Peyer's patch (tissue), 4 donors: ENCODE data around the gene FGD5. TPM values are rescaled to one million over a fixed set of nuclear protein-coding genes. Genes with fewer than 3 reads are reported as not detected.

ENCODE experiments used
- DNase-seq, 3 donors: peaks; one replicate each; pipeline ENCODE4 v3.0.0-alpha.2; 2017 to 2019
- H3K27ac ChIP-seq, 4 donors: fragments of 200-600 bp; sonication (generic); one replicate each; pipeline ENCODE4 v1.5.1; 2016 to 2019
- H3K27me3 ChIP-seq, 2 donors: fragments of 200-600 bp; sonication (generic); one replicate each; pipeline ENCODE4 v1.5.1; 2019
- H3K36me3 ChIP-seq, 3 donors: fragments of 200-600 bp; sonication (generic); one replicate each; pipeline ENCODE4 v1.5.1; 2016 to 2019
- H3K4me1 ChIP-seq, 4 donors: fragments of 200-600 bp; sonication (generic); one replicate each; pipeline ENCODE4 v1.5.1; 2016 to 2019
- H3K4me3 ChIP-seq, 4 donors: fragments of 200-600 bp; sonication (generic); 1 replicate in 3 of 4; 2 replicates in 1 of 4; pipeline ENCODE4 v1.5.1; 2016 to 2019; ENCODE audit warnings: mild to moderate bottlenecking in 1 of 4
- H3K9me3 ChIP-seq, 4 donors: fragments of 200-600 bp; sonication (generic); one replicate each; pipeline ENCODE4 v1.5.1; 2016 to 2019; ENCODE audit warnings: mild to moderate bottlenecking in 1 of 4
- CTCF ChIP-seq, 6 experiments: fragments of 450-650 bp in 4 of 6; fragments of 200-600 bp in 2 of 6; sonication (generic) in 1 of 6; IDR thresholded peaks; one replicate each; pipeline ENCODE4 v1.5.1; 2017 to 2019; ENCODE audit warnings: antibody characterized with exemption in 6 of 6, mild to moderate bottlenecking in 3 of 6, moderate library complexity in 1 of 6
- POLR2A ChIP-seq, 2 donors: fragments of 450-650 bp; IDR thresholded peaks; one replicate each; pipeline ENCODE4 v1.5.1; 2017; ENCODE audit warnings: antibody characterized with exemption in 2 of 2, mild to moderate bottlenecking in 2 of 2, moderate library complexity in 2 of 2
- total RNA-seq, 4 donors: library from RNA; depleted of rRNA; stranded (reverse); fragments of >200 nt; gene quantifications; one replicate each; pipeline ENCODE4 v1.1.0, GENCODE V29; 2016

Gene FGD5
- total RNA-seq, 4 donors from 2014 or later, result 8.6 to 65.2 (median 18.1) TPM

GRCh38 chr3:14785207-14786155 is 33.3 kb upstream of the FGD5 start:
- Histone ChIP-seq H3K9me3 (no peaks in the 10 kb centered on the region), H3K4me3 (no peak overlapping the region), H3K27me3 (no peaks in the 10 kb centered on the region), H3K36me3 (no peaks in the 10 kb centered on the region), H3K27ac (no peak overlapping the region), H3K4me1 (no peaks in the 10 kb centered on the region)
- TF ChIP-seq CTCF (IDR thresholded peaks at IDR 0.05), result no peak
- no peak for TF ChIP-seq POLR2A (IDR thresholded peaks at IDR 0.05)
- peak in 1 of 3 donors; percentile 37 for DNase-seq

- DNase-seq, result no peak
- Histone ChIP-seq H3K36me3 (no peaks in the 10 kb centered on the region), H3K9me3 (no peaks in the 10 kb centered on the region), H3K4me3 (no peak overlapping the region), H3K4me1 (no peaks in the 10 kb centered on the region), H3K27me3 (no peaks in the 10 kb centered on the region), H3K27ac (no peak overlapping the region)
- TF ChIP-seq CTCF (IDR thresholded peaks at IDR 0.05), result no peak
- TF ChIP-seq POLR2A (IDR thresholded peaks at IDR 0.05), result no peak
These were observed 32.4 kb upstream of the FGD5 start for GRCh38 chr3:14786369-14786768.

GRCh38 chr3:14787630-14788029 is 31.1 kb upstream of the FGD5 start:
- DNase-seq, result peak in 1 of 3 donors; percentile 28
- no peaks in the 10 kb centered on the region for H3K9me3 ChIP-seq
- H3K27me3 ChIP-seq, result no peaks in the 10 kb centered on the region
- no peaks in the 10 kb centered on the region for H3K36me3 ChIP-seq
- no peak overlapping the region for H3K4me3 ChIP-seq
- TF ChIP-seq POLR2A (IDR thresholded peaks at IDR 0.05) (no peak), CTCF (IDR thresholded peaks at IDR 0.05) (no peak)
- H3K27ac ChIP-seq, result no peak overlapping the region
- peaks cover 0 to 2% (median 0%) of the 10 kb centered on the region in 4 donors for H3K4me1 ChIP-seq

GRCh38 chr3:14788644-14789043 is 30.1 kb upstream of the FGD5 start:
- H3K36me3 ChIP-seq, result no peaks in the 10 kb centered on the region
- no peaks in the 10 kb centered on the region for H3K9me3 ChIP-seq
- no peaks in the 10 kb centered on the region for H3K27me3 ChIP-seq
- no peak overlapping the region for H3K4me3 ChIP-seq
- no peak overlapping the region for H3K27ac ChIP-seq
- peaks cover 0 to 8% (median 0%) of the 10 kb centered on the region in 4 donors for H3K4me1 ChIP-seq
- TF ChIP-seq POLR2A (IDR thresholded peaks at IDR 0.05) (no peak), CTCF (IDR thresholded peaks at IDR 0.05) (no peak)
- DNase-seq, result peak in 1 of 3 donors; percentile 25

DNA sequence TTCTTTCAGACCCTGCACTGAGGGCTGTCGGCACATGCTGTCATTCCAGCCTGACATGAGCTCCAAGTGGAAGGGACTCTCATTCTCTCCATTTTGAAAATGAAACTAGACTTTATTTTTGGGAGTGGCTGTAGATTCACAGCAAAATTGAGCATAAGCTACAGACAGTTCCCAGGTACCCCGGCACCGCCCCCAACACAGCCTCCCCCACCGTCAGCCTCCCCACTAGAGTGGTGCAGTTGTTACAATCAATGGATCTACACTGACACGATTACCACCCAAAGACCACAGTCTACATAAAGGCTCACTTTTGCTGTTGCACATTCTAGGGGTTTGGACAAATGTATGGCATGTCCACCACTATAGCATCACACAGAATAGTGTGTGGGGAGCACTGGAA is 29.5 kb upstream of the FGD5 start:
- no peaks in the 10 kb centered on the region for H3K9me3 ChIP-seq
- peak in 1 of 3 donors; percentile 7 for DNase-seq
- H3K4me1 ChIP-seq, result peaks cover 0 to 8% (median 0%) of the 10 kb centered on the region in 4 donors
- TF ChIP-seq POLR2A (IDR thresholded peaks at IDR 0.05) (no peak), CTCF (IDR thresholded peaks at IDR 0.05) (no peak)
- H3K27ac ChIP-seq, result no peak overlapping the region
- H3K36me3 ChIP-seq, result no peaks in the 10 kb centered on the region
- H3K27me3 ChIP-seq, result no peaks in the 10 kb centered on the region
- H3K4me3 ChIP-seq, result no peak overlapping the region
